Dedifferentiated amniotic fluid mesenchymal stem cell (primary cell): Measurements from ENCODE around the gene NLRP6.
"Not testable (repeated sequence)": the region's sequence is repeated elsewhere in the genome, so short reads cannot be mapped to it uniquely, and the experiment has no call there.

Source experiments
- DNase-seq: peaks from one replicate; pipeline ENCODE4 v3.0.0-alpha.2; 2016; ENCODE audit errors: extremely low spot score

NLRP6 gene

GRCh38 chr11:308740-309665 is 30.8 kb downstream of the NLRP6 start:
- DNase-seq, result not testable (repeated sequence)

DNA sequence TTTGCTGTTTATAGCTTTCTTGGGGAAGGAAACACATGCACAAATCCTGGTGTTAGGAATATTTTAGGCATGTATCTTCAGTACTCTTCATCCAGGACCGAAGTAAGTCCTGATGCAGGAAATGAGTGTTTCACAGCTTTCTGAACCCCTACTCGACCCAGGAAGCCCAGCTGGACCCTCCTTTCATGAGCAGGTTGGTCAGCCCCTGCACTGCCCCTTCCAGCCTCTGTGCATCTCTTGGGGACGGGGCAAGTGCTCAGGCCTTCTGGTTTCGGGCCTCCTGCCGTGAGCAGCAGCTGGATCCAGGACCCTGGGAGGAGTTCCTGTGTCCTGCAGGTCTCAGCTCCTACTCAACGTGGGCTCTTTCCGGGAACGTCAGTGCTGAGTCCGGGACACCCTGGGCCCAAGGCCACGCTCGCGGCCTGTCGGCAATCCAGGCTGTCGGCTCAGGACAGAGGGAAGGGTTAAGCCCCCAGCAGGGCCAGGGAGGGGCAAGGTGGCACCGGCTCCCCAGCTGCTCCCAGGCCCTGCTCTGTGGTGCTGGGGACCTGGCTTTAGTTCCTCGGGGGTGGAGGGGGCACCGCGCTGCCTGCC is 31.9 kb downstream of the NLRP6 start:
- DNase-seq, result not testable (repeated sequence)

DNA sequence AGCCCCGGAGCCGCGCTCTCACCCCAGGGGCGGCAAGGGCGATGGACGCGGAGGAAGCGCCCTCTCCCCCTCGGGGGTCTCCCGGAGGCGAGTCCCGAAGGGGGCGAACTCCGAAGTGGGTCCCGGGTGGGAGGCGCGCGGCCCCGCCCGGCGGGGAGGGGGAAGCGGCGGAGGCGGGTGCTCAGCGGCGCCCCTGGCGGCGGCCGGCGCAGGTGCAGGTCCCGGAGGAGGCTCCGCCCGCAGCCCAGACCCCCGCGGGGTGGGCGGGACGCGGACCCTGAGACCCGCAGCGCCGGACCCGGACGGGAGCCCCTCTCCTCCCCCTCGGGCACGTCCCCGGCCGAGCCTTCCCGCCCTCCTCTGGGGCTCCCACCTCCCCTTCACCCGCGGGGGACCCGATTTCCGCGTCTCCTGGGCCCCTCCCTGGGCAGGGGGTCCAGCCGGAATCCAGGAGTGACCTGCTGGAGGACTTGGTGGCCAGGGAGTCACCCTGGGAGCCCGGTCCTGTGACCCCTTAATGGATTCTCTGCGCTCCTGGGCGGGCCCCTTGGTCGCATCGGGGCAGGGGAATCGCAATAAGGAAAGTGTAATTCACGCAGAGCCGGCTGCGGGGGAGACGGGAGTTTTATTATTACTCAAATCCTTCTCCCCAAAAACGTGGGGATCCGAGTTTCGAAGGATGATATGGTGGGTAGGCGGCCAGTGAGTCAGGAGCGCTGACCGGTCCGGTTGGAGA is 33.0 kb downstream of the NLRP6 start:
- DNase-seq, result not testable (repeated sequence)

- no peak for DNase-seq
These were observed 34.0 kb downstream of the NLRP6 start for GRCh38 chr11:312092-312816.

GRCh38 chr11:313304-313786 is 35.1 kb downstream of the NLRP6 start:
- no peak for DNase-seq

GRCh38 chr11:313787-314553 is 35.8 kb downstream of the NLRP6 start, which contains the start of gene IFITM1:
Gene IFITM1, plus strand, starts transcription at chr11:314040. Its CDS starts 131 bp downstream, at chr11:314171.
- peak; percentile 70 for DNase-seq

GRCh38 chr11:314554-314875 is 36.3 kb downstream of the NLRP6 start:
- DNase-seq, result not testable (repeated sequence)

DNA sequence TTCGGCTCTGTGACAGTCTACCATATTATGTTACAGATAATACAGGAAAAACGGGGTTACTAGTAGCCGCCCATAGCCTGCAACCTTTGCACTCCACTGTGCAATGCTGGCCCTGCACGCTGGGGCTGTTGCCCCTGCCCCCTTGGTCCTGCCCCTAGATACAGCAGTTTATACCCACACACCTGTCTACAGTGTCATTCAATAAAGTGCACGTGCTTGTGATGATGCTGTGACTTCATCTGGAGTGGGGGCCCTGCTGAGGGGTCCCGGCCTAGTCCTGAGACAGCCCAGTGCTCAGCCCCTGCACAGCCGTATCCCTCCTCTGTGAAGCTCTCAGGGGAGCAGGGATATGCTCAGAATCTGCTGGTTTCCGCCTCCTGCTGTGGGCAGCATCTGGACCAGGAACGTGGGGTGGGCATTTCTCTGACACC is 36.9 kb downstream of the NLRP6 start:
- no peak for DNase-seq

DNA sequence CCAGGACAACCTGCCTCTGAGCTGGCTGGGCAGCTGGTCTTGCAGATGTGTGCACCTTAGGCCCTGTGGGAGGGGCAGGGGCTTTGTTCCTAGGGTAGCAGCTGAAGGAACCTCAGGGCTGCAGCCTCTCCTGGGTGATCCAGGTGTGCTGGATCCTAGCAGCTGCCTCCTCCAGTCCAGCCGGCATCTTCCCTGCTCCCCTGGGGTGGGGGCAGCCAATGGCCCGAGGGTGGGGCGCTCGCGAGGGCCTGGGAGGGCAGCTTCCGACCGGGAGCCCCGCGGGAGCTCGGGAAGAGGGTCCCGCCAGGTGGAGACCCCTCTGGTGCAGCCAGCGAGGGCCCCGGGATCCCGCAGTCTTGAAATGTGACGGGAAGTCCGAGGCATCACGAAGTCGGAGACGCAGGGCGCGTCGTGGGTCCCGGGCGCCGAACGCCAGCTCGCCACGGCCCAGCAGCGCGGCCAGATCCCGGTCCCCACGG is 37.3 kb downstream of the NLRP6 start:
- no peak for DNase-seq

DNA sequence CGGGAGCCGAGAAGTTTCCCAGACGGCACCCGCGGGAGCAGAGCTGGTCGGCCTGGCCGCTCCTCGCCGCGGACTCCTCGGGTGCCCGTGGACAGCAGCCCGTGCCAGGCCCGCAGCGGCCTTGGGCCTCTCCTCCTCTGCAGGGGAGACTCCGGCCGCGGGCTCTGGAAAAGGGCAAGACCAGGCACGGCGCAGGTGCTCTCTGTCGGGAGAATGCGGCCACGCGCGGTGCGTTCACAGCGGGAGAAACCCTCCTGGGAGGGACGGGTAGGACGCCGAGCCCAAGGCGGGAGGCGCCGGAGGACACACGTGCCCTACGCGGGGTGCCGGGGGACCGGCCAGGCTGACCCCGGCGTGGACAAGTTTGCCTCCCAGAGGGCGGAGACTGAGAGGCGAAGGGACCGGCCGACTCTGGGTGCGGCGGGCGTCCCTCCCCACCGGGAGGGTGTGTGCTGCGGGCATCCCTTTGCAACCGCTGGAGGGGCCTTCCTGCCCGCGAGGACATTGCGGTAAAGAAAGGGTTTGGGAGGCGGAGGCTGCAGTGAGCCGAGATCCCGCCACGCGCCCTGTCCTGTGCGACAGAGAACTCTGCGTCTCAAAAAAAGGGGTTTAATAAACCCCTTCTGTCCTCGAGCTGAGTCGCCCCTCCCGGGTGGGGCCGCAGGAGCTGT is 38.0 kb downstream of the NLRP6 start:
- DNase-seq, result no peak

- no peak for DNase-seq
These were observed 38.7 kb downstream of the NLRP6 start for GRCh38 chr11:316891-317301.

DNA sequence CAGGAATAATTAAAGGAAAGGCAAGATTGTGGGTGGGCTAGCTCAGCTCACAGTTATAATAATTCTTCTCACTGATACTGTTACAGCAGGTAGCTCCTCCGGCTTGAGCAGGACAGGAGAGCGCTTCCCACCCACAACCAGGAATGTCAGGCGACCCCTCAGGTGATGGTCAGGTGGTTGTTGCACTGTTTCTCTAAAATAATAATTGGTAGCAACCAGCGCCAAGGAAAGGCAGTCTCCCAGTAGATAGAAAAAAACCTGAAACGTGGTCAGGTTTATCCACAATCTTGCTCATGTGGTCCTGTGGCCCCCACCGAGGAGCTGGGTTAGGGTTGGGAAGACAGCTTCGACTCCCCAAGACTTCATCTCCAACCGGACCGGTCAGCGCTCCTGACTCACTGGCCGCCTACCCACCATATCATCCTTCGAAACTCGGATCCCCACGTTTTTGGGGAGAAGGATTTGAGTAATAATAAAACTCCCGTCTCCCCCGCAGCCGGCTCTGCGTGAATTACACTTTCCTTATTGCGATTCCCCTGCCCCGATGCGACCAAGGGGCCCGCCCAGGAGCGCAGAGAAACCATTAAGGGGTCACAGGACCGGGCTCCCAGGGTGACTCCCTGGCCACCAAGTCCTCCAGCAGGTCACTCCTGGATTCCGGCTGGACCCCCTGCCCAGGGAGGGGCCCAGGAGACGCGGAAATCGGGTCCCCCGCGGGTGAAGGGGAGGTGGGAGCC is 39.6 kb downstream of the NLRP6 start:
- not testable (repeated sequence) for DNase-seq

- DNase-seq, result not testable (repeated sequence)
These were observed 40.4 kb downstream of the NLRP6 start for GRCh38 chr11:318405-319120.

- not testable (repeated sequence) for DNase-seq
These were observed 41.1 kb downstream of the NLRP6 start for GRCh38 chr11:319121-319887.

DNA sequence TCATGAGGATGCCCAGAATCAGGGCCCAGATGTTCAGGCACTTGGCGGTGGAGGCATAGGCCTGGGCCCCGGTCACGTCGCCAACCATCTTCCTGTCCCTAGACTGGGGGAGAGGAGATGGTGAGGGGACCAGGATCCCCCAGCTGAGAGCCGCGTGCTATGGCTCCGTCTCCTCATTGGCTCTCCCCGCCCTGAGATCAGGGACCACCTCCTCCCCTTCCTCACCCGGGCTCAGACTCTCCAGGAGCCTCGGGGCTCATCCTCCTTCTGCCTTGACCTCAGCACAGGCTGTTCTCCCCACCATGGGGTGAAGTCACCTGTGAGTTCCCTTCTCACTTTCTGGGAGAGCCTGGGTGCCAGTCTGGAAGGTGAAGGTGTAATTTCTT is 41.7 kb downstream of the NLRP6 start:
- DNase-seq, result not testable (repeated sequence)

DNA sequence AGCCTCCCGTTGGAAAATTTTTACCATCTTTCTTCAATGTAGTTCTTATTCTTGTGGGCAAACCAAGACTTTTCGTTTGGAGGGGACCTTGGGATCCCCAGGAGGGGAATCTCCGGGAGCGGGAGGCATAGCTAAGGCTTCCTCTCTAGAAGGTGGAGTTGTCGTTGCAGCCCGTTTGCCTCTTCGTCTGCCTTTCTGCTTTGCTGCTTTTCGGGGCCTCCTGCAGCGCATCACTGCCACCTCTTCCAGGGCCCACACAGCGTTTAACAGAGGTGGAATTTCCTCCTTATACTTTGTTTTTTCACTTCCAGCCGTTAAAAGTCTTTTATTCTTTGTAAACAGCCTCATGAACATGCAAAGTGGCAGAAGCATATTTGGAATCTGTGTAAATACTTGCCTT is 45.9 kb downstream of the NLRP6 start:
- no peak for DNase-seq

DNA sequence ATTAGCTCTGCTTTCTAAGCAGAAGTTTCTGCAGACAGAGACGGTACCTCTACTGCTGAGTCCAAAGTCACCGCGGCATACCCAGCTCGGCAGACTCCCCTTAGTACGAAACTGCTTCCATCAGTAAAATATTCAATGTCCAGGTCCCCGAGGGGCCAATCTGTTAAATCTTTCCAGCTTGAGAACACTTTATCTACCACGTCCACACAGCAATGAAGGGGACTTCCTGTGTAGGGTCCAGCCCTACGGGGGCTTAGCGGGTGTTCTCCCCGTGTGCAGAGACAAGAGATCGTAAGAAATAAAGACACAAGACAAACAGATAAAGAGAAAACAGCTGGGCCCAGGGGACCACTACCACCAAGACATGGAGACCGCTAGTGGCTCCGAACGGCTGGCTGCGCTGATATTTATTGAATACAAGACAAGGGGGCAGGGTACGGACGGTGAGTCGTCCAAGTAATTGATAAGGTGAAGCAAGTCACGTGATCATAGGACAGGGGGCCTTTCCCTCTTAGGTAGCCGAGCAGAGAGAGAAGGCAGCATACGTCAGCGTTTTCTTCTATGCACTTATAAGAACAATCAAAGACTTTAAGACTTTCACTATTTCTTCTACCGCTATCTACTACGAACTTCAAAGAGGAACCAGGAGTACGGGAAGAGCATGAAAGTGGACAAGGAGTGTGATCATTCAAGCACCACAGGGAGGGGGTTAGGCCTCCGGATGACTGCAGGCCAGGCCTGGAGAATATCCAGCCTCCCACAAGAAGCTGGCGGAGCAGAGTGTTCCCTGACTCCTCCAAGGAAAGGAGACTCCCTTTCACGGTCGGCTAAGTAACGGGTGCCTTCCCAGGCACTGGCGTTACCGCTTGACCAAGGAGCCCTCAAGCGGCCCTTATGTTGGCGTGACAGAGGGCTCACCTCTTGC is 46.6 kb downstream of the NLRP6 start:
- DNase-seq, result not testable (repeated sequence)
